ENCODE data around the gene CALN1. TPM values are rescaled to one million over a fixed set of nuclear protein-coding genes. Genes with fewer than 3 reads are reported as not detected.

Gene CALN1
- total RNA-seq, 2 donors from 2014 or later = 0.52 to 1.6 TPM

GRCh38 chr7:72438491-72438890, 26.4 kb upstream of the CALN1 start:
- TF ChIP-seq CTCF (IDR thresholded peaks at IDR 0.05) = no peak
- TF ChIP-seq POLR2A (IDR thresholded peaks at IDR 0.05) = no peak
- DNase-seq = no peak
- no peaks in the 10 kb centered on the region for H3K9me3 ChIP-seq
- H3K27ac ChIP-seq = no peak overlapping the region
- no peaks in the 10 kb centered on the region for H3K27me3 ChIP-seq
- intact Hi-C loops (cut with DNase I) = no loop called here
- no peak overlapping the region for H3K4me3 ChIP-seq
- no peaks in the 10 kb centered on the region for H3K36me3 ChIP-seq (replicated peaks in 1 of 2; ENCODE audit: insufficient read depth in 1 of 2, low read depth in 2 of 2)
- no peaks in the 10 kb centered on the region for H3K4me1 ChIP-seq
- 77 to 81% methylated on average over 7 of the region's 7 CpGs for WGBS, 2 donors
- no peak for ATAC-seq

- DNase-seq = no peak
- ATAC-seq = no peak
- no peaks in the 10 kb centered on the region for H3K36me3 ChIP-seq (replicated peaks in 1 of 2; ENCODE audit: insufficient read depth in 1 of 2, low read depth in 2 of 2)
- H3K4me1 ChIP-seq = no peaks in the 10 kb centered on the region
- H3K27ac ChIP-seq = no peak overlapping the region
- TF ChIP-seq CTCF (IDR thresholded peaks at IDR 0.05) = no peak
- TF ChIP-seq POLR2A (IDR thresholded peaks at IDR 0.05) = no peak
- H3K9me3 ChIP-seq = no peaks in the 10 kb centered on the region
- H3K4me3 ChIP-seq = no peak overlapping the region
- intact Hi-C loops (cut with DNase I) = no loop called here
- no peaks in the 10 kb centered on the region for H3K27me3 ChIP-seq
Observed at GRCh38 chr7:72437610-72438009, 25.5 kb upstream of the CALN1 start.

GRCh38 chr7:72437061-72437585, 25.0 kb upstream of the CALN1 start:
- Histone ChIP-seq H3K36me3 (replicated peaks in 1 of 2; ENCODE audit: insufficient read depth in 1 of 2, low read depth in 2 of 2) (no peaks in the 10 kb centered on the region), H3K27ac (no peak overlapping the region), H3K27me3 (no peaks in the 10 kb centered on the region), H3K9me3 (no peaks in the 10 kb centered on the region), H3K4me3 (no peak overlapping the region), H3K4me1 (no peaks in the 10 kb centered on the region)
- ATAC-seq = no peak
- no peak for DNase-seq
- WGBS, 2 donors = 72 to 82% methylated on average over 2 of the region's 2 CpGs
- intact Hi-C loops (cut with DNase I) = no loop called here
- TF ChIP-seq CTCF (IDR thresholded peaks at IDR 0.05) = no peak
- no peak for TF ChIP-seq POLR2A (IDR thresholded peaks at IDR 0.05)

- H3K27me3 ChIP-seq = no peaks in the 10 kb centered on the region
- ATAC-seq (no peak), DNase-seq (no peak)
- no peak overlapping the region for H3K4me3 ChIP-seq
- H3K27ac ChIP-seq = no peak overlapping the region
- intact Hi-C loops (cut with DNase I) = no loop called here
- no peaks in the 10 kb centered on the region for H3K9me3 ChIP-seq
- no peaks in the 10 kb centered on the region for H3K36me3 ChIP-seq (replicated peaks in 1 of 2; ENCODE audit: insufficient read depth in 1 of 2, low read depth in 2 of 2)
- no peaks in the 10 kb centered on the region for H3K4me1 ChIP-seq
- WGBS, 2 donors = 46 to 56% methylated on average over 5 of the region's 5 CpGs
- TF ChIP-seq POLR2A (IDR thresholded peaks at IDR 0.05) = no peak
- TF ChIP-seq CTCF (IDR thresholded peaks at IDR 0.05) = no peak
Observed at GRCh38 chr7:72435925-72436480, 23.9 kb upstream of the CALN1 start.

- H3K4me1 ChIP-seq = no peaks in the 10 kb centered on the region
- ATAC-seq (no peak), DNase-seq (peak in 2 of 4 donors; percentile 3 to 6)
- no peaks in the 10 kb centered on the region for H3K9me3 ChIP-seq
- H3K36me3 ChIP-seq (replicated peaks in 1 of 2; ENCODE audit: insufficient read depth in 1 of 2, low read depth in 2 of 2) = no peaks in the 10 kb centered on the region
- intact Hi-C loops (cut with DNase I) = no loop called here
- TF ChIP-seq POLR2A (IDR thresholded peaks at IDR 0.05) = no peak
- TF ChIP-seq CTCF (IDR thresholded peaks at IDR 0.05) = no peak
- no peaks in the 10 kb centered on the region for H3K27me3 ChIP-seq
- 28 to 30% methylated on average over 15 of the region's 15 CpGs for WGBS, 2 donors
- no peak overlapping the region for H3K27ac ChIP-seq
- H3K4me3 ChIP-seq = no peak overlapping the region
Observed at GRCh38 chr7:72435366-72435765, 23.2 kb upstream of the CALN1 start.
